ENCODE data around the gene VAV2.

VAV2 gene

GRCh38 chr9:133830310-133830709 lies 161.8 kb downstream of the VAV2 start:
- no peak overlapping the region for H3K27ac ChIP-seq (ENCODE audit: poor library complexity, severe bottlenecking)

GRCh38 chr9:133828338-133828997 lies 163.7 kb downstream of the VAV2 start:
- no peak for ATAC-seq (ENCODE audit: low read depth)
- Histone ChIP-seq H3K4me1 (ENCODE audit: insufficient read depth, poor library complexity, severe bottlenecking) (no peaks in the 10 kb centered on the region), H3K27me3 (ENCODE audit: insufficient read depth, poor library complexity, severe bottlenecking) (no peaks in the 10 kb centered on the region), H3K4me3 (ENCODE audit: severe bottlenecking) (no peak overlapping the region), H3K36me3 (ENCODE audit: low read depth) (peaks cover 26% of the 10 kb centered on the region), H3K9me3 (ENCODE audit: severe bottlenecking) (no peaks in the 10 kb centered on the region), H3K27ac (ENCODE audit: poor library complexity, severe bottlenecking) (no peak overlapping the region)
- DNase-seq (ENCODE audit: low spot score) = no peak
- no peak for TF ChIP-seq CTCF (IDR thresholded peaks at IDR 0.05; ENCODE audit: poor library complexity, severe bottlenecking)

More at GRCh38 chr9:133830310-133830709, 161.8 kb downstream of the VAV2 start:
- Histone ChIP-seq H3K4me3 (ENCODE audit: severe bottlenecking) (no peak overlapping the region), H3K27me3 (ENCODE audit: insufficient read depth, poor library complexity, severe bottlenecking) (no peaks in the 10 kb centered on the region), H3K9me3 (ENCODE audit: severe bottlenecking) (no peaks in the 10 kb centered on the region), H3K4me1 (ENCODE audit: insufficient read depth, poor library complexity, severe bottlenecking) (no peaks in the 10 kb centered on the region), H3K36me3 (ENCODE audit: low read depth) (peaks cover 34% of the 10 kb centered on the region)
- no peak for DNase-seq (ENCODE audit: low spot score)
- no peak for TF ChIP-seq CTCF (IDR thresholded peaks at IDR 0.05; ENCODE audit: poor library complexity, severe bottlenecking)
- ATAC-seq (ENCODE audit: low read depth) = no peak

- Histone ChIP-seq H3K9me3 (ENCODE audit: severe bottlenecking) (no peaks in the 10 kb centered on the region), H3K27ac (ENCODE audit: poor library complexity, severe bottlenecking) (no peak overlapping the region), H3K27me3 (ENCODE audit: insufficient read depth, poor library complexity, severe bottlenecking) (no peaks in the 10 kb centered on the region), H3K36me3 (ENCODE audit: low read depth) (peaks cover 21% of the 10 kb centered on the region), H3K4me1 (ENCODE audit: insufficient read depth, poor library complexity, severe bottlenecking) (no peaks in the 10 kb centered on the region), H3K4me3 (ENCODE audit: severe bottlenecking) (no peak overlapping the region)
- no peak; the same call in 2 of the 3 replicates for ATAC-seq (ENCODE audit: low read depth)
- no peak for DNase-seq (ENCODE audit: low spot score)
- TF ChIP-seq CTCF (IDR thresholded peaks at IDR 0.05; ENCODE audit: poor library complexity, severe bottlenecking) = no peak
These were observed 165.6 kb downstream of the VAV2 start for GRCh38 chr9:133826289-133827085.

- Histone ChIP-seq H3K4me1 (ENCODE audit: insufficient read depth, poor library complexity, severe bottlenecking) (no peaks in the 10 kb centered on the region), H3K27me3 (ENCODE audit: insufficient read depth, poor library complexity, severe bottlenecking) (no peaks in the 10 kb centered on the region), H3K4me3 (ENCODE audit: severe bottlenecking) (no peak overlapping the region), H3K27ac (ENCODE audit: poor library complexity, severe bottlenecking) (no peak overlapping the region), H3K9me3 (ENCODE audit: severe bottlenecking) (no peaks in the 10 kb centered on the region), H3K36me3 (ENCODE audit: low read depth) (peaks cover 21% of the 10 kb centered on the region)
- DNase-seq (ENCODE audit: low spot score) = no peak
- no peak for ATAC-seq (ENCODE audit: low read depth)
- no peak for TF ChIP-seq CTCF (IDR thresholded peaks at IDR 0.05; ENCODE audit: poor library complexity, severe bottlenecking)
These were observed 166.4 kb downstream of the VAV2 start for GRCh38 chr9:133825555-133826218.
